HT1080 (cell line): Measurements from ENCODE around the gene ENSA. TPM values are rescaled to one million over a fixed set of nuclear protein-coding genes. Genes with fewer than 3 reads are reported as not detected.
"Not testable (repeated sequence)": the region's sequence is repeated elsewhere in the genome, so short reads cannot be mapped to it uniquely, and the experiment has no call there.

ENCODE experiments used
- DNase-seq: peaks from one replicate; pipeline ENCODE4 v3.0.0-alpha.2; 2015; ENCODE audit warnings: low read depth
- polyA plus RNA-seq, 2 experiments: library from polyadenylated mRNA; depleted of rRNA; stranded (reverse); fragments of >200 nt; gene quantifications; 2 replicates each; pipeline ENCODE4 v1.2.3, GENCODE V29; 2015
- total RNA-seq: library from RNA; depleted of rRNA; stranded (reverse); fragments of >200 nt; shearing (Covaris generic); gene quantifications from 2 replicates; pipeline ENCODE4 v1.2.3, GENCODE V29; 2014; rRNA removed

ENSA gene, protein sequence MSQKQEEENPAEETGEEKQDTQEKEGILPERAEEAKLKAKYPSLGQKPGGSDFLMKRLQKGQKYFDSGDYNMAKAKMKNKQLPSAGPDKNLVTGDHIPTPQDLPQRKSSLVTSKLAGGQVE
- total RNA-seq = 134 and 194 TPM in 2 replicates
- 114 and 145 TPM in 2 replicates for polyA plus RNA-seq (2015; cell fraction: cytosol; rRNA removed)
- 69.9 and 72.1 TPM in 2 replicates for polyA plus RNA-seq (2015; cell fraction: nucleus; rRNA removed)

DNA sequence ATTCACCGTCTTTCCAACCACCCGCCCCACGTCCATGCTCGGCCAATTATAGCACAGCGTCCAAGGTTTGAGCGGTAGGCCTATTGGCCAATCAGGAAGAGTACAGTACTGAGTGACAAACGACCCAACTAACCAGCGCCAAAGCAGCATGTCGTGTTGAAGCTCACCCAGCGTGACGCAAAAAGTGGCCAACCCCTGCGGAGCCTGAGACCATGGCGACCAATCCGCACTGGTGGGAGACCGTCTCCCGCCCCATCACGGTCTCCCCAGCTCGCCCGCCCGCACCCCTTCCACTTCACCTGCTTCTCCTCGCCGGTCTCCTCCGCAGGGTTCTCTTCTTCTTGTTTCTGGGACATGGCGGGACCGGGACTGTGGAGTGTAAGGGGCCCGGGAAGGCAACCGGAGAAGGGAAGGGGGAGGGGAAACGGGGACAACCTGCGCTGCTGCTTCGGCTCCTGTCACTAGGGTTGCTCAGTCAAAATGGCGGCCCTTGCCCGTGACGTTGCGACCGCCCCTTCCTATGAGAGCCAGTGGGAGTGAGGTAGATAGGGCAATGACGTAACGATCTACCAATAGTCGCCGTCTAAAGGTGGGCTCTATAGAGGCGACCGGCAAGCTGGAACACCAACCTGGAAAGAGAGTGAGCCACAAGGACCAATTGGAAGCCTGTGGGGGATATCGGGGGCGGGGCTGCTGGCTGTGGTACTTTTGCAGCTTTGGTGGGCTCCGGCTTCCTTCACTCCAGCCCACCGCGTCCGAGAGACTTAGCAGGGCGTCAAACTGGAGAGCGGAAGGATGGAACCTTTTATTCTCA lies at the start of gene ENSA:
ENSA (minus strand) TSS at position 498 of the 814 bp plus-strand sequence; CDS start at position 356, 142 bp downstream.
- peak; percentile 100 for DNase-seq

DNA sequence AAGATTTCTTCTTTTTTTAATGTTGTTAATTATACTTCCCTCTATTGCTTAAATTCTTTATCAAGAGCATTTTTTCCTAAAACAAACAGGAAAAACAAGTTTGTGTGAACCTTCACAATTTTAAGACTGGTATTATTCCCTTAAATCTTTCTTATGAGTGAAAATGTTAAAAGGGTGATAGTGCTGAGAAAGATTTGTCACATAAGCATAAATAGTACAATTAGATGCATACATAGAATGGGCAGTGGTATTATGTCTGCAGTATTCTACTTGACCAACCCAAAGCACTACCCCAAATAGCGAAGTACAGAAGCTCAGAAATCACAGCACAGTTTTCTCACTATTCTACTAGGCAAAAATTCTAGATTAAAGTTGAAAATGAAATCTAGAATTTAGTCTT lies 49.6 kb upstream of the ENSA start:
- no peak for DNase-seq

DNA sequence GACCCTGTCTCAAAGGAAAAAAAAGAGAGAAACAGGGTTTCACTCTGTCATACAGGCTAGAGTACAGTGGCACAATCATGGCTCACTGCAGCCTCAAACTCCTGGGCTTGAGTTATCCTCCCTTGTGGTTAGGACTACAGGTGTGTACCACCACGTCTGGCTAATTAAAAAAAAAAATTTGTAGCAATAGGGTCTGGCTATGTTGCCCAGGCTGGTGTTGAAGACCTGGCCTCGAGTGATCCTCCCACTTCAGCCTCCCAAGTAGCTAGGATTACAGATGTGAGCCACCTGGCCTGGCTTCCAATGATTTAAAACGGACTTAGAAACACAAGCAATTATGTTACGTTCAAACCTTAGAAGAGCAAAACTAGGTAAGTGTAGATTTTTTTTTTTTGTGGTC lies 45.5 kb upstream of the ENSA start:
- DNase-seq = no peak

DNA sequence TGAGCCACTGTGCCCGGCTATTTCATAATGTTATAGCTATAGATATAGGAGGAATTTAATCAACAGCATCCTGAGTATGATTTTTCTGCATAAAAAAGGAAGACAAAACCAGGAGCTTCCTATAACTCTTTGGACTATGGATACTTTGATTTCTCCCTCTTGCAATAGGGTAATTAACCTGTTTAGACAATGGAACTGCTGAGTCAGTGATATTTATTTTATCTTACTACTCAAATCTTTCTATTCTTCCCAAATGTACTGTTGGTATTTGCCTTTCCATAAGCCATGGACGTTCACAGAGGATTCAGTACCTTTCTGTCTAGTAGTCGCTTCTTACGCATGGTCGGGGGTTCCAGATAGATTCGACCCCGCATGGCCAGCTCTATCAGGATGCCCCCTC lies 33.9 kb upstream of the ENSA start:
- no peak for DNase-seq

DNA sequence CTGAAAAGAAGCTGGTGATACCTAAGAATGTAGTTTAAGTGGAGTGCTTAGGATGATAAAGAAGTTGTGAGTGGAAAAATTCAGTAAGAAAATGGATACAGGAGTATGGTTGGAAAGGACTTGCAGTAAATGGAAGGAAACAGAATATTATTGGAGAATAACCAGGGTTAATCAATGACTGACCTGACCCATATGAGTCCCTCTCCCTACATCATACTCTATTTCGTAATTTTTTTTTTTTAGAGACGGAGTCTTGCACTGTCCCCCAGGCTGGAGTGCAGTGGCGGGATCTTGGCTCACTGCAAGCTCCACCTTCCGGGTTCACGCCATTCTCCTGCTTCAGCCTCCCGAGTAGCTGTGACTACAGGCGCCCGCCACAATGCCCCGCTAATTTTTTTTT lies 33.4 kb upstream of the ENSA start:
- no peak for DNase-seq

DNA sequence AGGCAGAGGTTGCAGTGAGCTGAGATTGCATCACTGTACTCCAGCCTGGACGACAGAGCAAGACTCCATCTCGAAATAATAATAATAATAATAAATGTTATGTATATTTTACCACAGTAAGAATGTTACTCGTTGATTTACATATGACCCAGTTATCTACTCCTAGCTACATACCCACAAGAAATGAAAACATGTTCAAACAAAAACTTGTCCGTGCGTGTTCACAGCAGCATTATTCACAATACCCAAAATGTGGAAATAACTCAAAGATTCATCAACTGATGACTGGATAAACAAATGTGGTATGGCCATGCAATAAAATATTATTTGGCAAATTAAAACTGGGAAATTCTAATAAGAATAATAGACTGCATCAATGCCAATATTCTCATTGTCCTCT lies 31.7 kb upstream of the ENSA start:
- DNase-seq = no peak

DNA sequence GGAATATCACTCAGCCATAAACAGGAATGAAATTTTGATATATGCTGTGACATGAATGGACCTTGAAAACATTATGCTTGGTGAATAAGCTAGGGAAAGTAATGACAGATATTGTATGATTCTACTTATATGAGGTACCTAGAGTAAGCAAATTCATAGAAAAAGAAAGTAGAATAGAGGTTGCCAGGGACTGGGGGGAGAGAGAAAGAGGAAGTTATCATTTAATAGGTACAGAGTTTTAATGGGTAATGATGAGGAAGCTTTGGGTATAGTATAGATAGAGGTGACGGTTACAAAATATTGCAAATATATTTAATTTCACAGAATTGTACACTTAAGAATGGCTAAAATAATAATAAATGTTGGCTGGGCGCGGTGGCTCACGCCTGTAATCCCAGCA lies 31.2 kb upstream of the ENSA start:
- no peak for DNase-seq

DNA sequence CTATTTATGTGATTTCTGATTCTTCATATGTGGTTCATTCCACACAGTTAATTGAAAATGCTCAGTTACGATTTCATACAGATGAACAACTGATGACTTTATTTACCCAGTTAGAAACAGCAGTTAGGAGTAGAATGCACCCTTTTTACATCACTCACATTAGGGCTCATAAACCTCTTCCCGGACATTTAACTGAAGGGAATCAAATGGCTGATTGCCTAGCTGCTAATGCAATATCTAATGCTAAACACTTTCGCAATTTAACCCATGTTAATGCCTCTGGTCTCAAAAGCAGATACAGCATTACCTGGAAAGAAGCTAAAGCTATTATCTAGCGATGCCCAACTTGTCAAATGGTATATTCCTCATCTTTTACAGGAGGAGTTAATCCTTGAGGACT lies 27.7 kb upstream of the ENSA start:
- DNase-seq = not testable (repeated sequence)

DNA sequence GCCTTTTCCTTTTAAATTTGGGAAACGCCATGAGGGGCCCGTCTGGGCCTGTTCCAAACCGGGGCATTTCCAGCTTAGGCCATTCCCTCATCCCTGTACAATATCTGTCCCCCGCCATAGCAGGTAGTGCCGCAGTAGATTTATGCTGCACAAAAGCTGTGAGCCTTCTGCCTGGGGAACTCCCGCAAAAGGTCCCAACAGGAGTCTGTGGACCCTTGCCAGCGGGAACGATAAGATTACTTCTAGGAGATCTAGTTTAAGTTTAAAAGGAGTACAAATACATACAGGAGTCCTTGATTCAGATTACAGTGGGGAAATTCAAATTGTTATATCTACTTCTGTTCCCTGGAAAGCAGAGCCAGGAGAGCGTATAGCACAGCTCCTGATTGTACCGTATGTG lies 25.2 kb upstream of the ENSA start:
- not testable (repeated sequence) for DNase-seq

DNA sequence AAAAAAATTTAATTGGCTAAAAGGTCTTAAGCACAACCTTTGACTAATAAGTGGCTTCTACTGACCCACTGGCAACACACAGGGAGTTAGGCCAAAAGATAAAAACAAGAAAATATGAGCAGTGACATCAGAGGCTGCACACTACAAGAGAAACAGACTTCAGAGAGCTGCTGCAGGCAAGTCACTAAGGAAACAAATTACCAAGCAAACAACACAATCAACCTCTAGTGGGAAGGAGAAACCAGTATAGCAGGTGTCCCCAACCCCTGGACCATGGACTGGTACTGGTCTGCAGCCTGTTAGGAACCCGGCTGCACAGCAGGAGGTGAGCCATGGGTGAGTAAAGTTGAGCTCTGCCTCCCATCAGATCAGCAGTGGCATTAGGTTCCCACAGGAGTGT lies 20.8 kb upstream of the ENSA start:
- DNase-seq = no peak

DNA sequence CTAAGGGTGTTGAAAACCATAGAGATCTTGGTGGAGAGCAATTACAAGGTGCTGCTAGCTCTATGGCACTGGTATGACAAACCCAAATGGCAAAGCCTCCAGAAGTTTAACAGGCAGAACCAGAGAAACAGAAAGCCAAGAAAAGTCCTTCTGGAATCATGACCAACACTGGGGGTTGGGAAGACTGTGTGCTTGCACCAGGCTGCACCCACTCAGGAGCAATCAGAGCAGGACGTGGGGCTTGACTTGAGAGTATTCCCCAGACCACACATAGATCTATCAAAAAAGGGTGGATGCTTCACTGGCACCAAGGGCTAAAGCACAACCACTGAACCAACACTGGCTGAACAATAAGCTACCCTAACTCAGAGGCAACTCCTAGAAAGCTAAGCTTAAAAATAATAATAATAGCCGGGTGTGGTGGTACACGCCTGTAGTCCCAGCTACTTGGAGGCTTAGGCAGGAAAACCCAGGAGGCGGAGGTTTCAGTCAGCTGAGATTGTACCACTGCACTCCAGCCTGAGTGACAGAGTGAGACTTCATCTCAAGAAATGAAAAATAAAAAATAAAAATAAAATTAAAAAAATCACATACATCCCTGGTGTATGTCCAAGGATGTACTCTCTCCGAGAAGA lies 20.1 kb upstream of the ENSA start:
- DNase-seq = no peak

DNA sequence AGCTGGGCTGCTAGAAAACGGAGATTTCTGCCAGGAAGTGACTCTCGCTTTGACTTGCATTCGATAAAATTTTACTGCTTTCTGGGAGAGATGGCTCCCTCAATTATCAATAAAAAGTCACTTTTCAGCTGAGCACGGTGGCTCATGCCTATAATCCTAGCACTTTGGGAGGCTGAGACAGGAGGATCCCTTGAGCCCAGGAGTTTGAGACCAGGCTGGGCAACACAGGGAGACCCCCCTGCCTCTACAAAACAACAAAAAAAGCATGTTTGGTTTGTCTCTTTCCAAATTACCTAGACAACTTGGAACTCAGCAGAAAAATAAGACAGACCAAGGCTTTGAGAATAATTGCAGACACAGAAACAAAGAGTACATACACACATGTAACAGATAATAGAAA lies 12.9 kb upstream of the ENSA start:
- no peak for DNase-seq

DNA sequence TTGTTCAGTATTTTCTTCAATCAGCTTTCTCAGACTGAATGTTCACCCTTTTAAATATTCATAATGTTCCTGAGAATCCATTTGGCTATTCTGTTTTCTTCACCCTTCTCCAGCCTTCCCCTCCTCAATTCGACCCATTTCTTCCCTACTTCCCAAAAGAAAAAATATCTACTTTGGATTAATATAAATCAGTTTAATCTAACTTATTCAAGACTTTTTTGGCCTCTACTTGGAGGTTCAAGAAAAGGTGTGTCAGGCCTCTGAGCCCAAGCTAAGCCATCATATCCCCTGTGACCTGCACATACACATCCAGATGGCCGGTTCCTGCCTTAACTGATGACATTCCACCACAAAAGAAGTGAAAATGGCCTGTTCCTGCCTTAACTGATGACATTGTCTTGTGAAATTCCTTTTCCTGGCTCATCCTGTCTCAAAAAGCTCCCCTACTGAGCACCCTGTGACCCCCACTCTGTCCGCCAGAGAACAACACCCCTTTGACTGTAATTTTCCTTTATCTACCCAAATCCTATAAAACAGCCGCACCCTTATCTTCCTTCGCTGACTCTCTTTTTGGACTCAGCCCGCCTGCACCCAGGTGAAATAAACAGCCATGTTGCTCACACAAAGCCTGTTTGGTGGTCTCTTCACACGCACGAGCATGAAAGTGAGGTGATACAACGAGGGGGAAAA lies 11.9 kb upstream of the ENSA start:
- DNase-seq = not testable (repeated sequence)

DNA sequence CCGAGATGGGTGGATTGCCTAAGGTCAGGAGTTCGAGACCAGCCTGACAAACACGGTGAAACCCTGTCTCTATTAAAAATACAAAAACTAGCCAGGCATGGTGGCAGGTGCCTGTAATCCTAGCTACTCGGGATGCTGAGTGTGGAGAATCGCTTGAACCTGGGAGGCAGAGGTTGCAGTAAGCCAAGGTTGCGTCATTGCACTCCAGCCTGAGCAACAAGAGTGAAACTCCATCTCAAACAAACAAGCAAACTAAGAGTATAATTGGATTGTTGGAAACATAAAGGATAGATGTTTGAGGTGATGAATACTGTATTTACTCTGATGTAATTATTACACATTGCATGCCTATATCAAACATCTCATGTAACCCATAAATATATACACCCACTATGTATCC lies 9.0 kb upstream of the ENSA start:
- DNase-seq = not testable (repeated sequence)

DNA sequence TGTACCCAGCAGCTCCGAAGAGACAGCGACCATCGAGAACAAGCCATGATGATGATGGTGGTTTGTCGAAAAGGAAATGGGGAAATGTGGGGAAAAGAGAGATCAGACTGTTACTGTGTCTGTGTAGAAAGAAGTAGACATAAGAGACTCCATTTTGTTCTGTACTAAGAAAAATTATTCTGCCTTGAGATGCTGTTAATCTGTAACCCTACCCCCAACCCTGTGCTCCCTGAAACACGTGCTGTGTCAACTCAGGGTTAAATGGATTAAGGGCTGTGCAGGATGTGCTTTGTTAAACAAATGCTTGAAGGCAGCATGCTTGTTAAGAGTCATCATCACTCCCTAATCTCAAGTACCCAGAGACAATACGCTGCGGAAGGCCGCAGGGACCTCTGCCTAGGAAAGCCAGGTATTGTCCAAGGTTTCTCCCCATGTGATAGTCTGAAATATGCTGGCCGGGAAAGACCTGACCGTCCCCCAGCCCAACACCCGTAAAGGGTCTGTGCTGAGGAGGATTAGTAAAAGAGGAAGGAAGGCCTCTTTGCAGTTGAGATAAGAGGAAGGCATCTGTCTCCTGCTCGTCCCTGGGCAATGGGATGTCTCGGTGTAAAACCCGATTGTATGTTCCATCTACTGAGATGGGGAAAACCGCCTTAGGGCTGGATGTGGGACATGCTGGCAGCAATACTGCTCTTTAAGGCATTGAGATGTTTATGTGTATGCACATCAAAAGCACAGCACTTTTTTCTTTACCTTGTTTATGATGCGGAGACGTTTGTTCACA lies 5.6 kb upstream of the ENSA start:
- not testable (repeated sequence) for DNase-seq

DNA sequence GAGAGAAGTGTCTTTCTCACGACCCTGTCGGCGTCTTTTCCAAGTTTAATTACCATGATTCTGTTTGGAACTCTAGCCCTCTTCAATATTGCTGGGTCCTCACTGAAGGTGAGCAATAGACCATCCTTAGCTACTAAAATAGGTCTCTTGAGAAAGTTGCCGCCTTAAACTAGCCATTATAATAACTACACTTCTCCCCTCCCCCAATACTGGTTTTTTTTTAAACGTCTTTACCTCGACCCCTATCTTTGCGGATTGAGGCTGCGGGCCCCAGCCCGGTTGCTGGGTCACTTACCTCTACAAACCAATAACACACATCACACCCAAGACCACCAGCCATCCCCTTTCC lies 672 bp downstream of the ENSA start:
- no peak for DNase-seq

DNA sequence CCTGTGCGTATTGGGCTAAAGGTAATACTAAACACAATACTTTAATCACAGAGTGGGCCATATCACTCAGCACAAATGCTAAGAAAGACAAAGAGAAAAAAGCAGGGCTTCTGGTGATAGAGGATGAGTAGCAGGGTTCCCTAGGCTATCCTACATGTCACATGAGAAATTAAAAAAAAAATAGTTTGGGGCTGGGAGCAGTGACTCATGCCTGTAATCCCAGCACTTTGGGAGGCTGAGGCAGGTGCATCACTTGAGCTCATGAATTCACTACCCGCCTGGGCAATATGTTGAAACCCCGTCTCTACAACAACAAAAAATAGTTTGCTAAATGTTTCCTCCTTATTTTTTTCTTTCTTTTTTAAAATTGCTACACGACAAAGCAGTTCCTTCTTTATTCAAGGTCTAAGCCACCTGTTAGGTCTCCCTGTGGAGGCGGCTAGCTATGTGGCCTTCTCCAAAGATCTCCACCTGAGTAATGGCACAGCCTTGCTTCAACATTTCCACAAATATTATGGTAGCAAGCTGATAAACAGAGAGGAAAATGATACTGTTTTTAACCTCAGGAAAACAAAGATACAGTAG lies 1.5 kb downstream of the ENSA start:
- no peak for DNase-seq

DNA sequence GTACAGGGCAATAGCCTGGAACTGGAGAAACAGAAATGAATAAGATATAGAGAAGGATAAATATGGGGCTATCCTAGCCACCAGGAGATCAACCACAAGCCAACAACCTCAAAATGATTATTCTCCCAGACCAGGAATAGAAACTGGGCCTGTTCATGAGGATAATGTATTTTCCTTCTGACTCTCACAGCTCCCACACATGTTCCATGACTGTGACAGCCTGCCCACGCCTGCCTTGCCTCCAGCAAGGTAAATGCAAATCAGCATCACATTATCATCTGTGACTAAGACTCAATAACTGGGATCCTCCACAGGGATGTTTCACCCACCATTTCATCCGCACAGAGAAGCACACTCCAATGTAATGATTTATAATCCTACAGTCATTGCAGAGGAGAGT lies 3.3 kb downstream of the ENSA start:
- DNase-seq = no peak

DNA sequence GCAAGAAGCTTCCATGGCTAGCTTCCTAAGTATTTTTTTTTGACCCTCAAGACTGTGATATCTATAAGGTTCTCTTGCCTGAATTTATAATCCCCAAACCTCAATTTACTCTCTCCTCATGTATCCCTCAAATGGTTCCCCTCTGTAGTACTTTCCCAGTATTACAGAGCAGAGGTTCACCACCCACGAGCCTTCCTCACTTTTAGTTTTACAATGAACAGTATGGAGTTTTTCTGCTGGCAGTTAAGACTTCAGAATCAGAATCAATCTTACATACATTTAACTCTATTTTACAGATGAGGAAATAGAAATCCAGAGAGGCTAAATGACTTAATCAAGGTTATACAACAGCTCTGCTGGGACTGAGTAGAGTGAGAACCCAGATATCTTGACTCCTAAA lies 4.9 kb downstream of the ENSA start:
- DNase-seq = not testable (repeated sequence)

DNA sequence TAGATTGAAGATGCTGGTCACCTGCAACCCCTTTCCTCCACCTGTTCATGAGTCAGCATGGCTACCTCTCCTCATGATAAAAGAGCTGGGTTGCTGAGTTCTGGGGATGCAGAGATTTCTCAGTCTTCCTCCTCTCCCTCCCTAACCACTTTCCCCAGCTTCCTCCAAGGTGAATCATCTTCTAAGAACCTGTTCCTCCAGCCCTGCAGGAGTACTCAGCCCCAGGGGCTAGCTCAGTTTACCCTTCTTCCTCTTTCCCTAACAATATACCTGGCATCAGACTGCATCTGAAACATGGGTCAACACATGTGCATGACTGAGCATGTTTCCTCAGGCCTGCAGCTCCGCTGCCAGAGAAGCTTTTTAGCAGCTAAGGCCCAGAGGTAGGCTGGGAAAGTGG lies 5.3 kb downstream of the ENSA start:
- DNase-seq = not testable (repeated sequence)
